Sigmoid colon (tissue), 4 donors: ENCODE results near the gene LHX1.

Experiments
- CTCF ChIP-seq, 4 experiments: fragments of 450-650 bp in 3 of 4; fragments of 200-600 bp in 1 of 4; IDR thresholded peaks; one replicate each; pipeline ENCODE4 v1.5.1; 2016 to 2019; ENCODE audit warnings: antibody characterized with exemption in 4 of 4, mild to moderate bottlenecking in 3 of 4, moderate library complexity in 2 of 4
- POLR2AphosphoS5 ChIP-seq, 4 donors: sonication (generic); formaldehyde crosslinking; IDR thresholded peaks; one replicate each; pipeline ENCODE4 v1.6.1; 2017; ENCODE audit warnings: antibody characterized with exemption in 4 of 4

GRCh38 chr17:36938566-36939051, 1.3 kb downstream of the LHX1 start:
- TF ChIP-seq CTCF (IDR thresholded peaks at IDR 0.05) (no peak), POLR2AphosphoS5 (IDR thresholded peaks at IDR 0.05) (no peak)
